Activated CD4-positive, alpha-beta T cell treated with anti-CD3 and anti-CD28 coated beads for 1 hour (primary cell): ENCODE measurements around the gene PALM.

Source experiments
- DNase-seq: peaks from one replicate; pipeline ENCODE4 v3.0.0-alpha.2; 2020

The PALM gene

GRCh38 chr19:752652-753517, 44.1 kb downstream of the PALM start:
- no peak for DNase-seq

- DNase-seq = no peak
These were observed 45.8 kb downstream of the PALM start for GRCh38 chr19:754530-754929.

- DNase-seq = no peak
These were observed 46.3 kb downstream of the PALM start for GRCh38 chr19:755063-755462.

- no peak for DNase-seq
These were observed 47.5 kb downstream of the PALM start for GRCh38 chr19:756236-756635.

- DNase-seq = no peak
These were observed 48.3 kb downstream of the PALM start for GRCh38 chr19:756821-757688.

GRCh38 chr19:757811-758668, 49.3 kb downstream of the PALM start:
- DNase-seq = no peak

GRCh38 chr19:763181-763580, 54.4 kb downstream of the PALM start:
- DNase-seq = no peak

GRCh38 chr19:763869-764268, 55.1 kb downstream of the PALM start:
- no peak for DNase-seq

- DNase-seq = no peak
These were observed 55.6 kb downstream of the PALM start for GRCh38 chr19:764301-764700.

GRCh38 chr19:765179-765738, 56.5 kb downstream of the PALM start:
- DNase-seq = no peak

GRCh38 chr19:768424-768823, 59.7 kb downstream of the PALM start:
- no peak for DNase-seq

GRCh38 chr19:769616-770015, 60.9 kb downstream of the PALM start:
- no peak for DNase-seq

GRCh38 chr19:771332-771785, 62.6 kb downstream of the PALM start:
- DNase-seq = no peak

- DNase-seq = no peak
These were observed 63.3 kb downstream of the PALM start for GRCh38 chr19:772063-772462.

GRCh38 chr19:772730-773436, 64.1 kb downstream of the PALM start:
- no peak for DNase-seq

GRCh38 chr19:776549-776948, 67.8 kb downstream of the PALM start:
- DNase-seq = no peak

- no peak for DNase-seq
These were observed 70.3 kb downstream of the PALM start for GRCh38 chr19:778910-779653.

- no peak for DNase-seq
These were observed 72.2 kb downstream of the PALM start for GRCh38 chr19:780935-781334.

- DNase-seq = no peak
These were observed 73.1 kb downstream of the PALM start for GRCh38 chr19:781800-782184.

- DNase-seq = no peak
These were observed 73.6 kb downstream of the PALM start for GRCh38 chr19:782185-782877.
